Muscle of leg (tissue), 11 donors: ENCODE data around the gene SIK2. TPM values are rescaled to one million over a fixed set of nuclear protein-coding genes. Genes with fewer than 3 reads are reported as not detected.

Source experiments
- DNase-seq: peaks from one replicate; pipeline ENCODE4 v3.0.0; 2013
- H3K27ac ChIP-seq: one replicate; pipeline ENCODE4 v1.5.1; 2013; ENCODE audit warnings: mild to moderate bottlenecking, low read length, control low read depth
- H3K27me3 ChIP-seq: one replicate; pipeline ENCODE4 v1.6.1; 2013; ENCODE audit warnings: low read length; ENCODE audit not compliant: control insufficient read depth, insufficient read depth
- H3K36me3 ChIP-seq: one replicate; pipeline ENCODE4 v1.6.1; 2013; ENCODE audit warnings: low read length; ENCODE audit not compliant: control insufficient read depth, insufficient read depth
- H3K4me1 ChIP-seq: one replicate; pipeline ENCODE4 v1.6.1; 2013; ENCODE audit warnings: low read length; ENCODE audit not compliant: control insufficient read depth, insufficient read depth
- H3K4me3 ChIP-seq: one replicate; pipeline ENCODE4 v1.5.1; 2013; ENCODE audit warnings: low read length, control low read depth
- H3K9me3 ChIP-seq: replicated peaks from 2 replicates; pipeline ENCODE4 v1.6.1; 2013; ENCODE audit warnings: low read depth, low read length; ENCODE audit not compliant: control insufficient read depth
- WGBS: methylation state at CpG from one replicate; pipeline ENCODE4 v1.1.5; 2013; ENCODE audit warnings: missing lambda C conversion rate; ENCODE audit not compliant: insufficient coverage; 5-methylcytosine and 5-hydroxymethylcytosine counted together
- polyA plus RNA-seq, 8 donors: library from polyadenylated mRNA; unstranded; fragments of 120-200 nt; gene quantifications; one replicate each; pipeline versions ENCODE4 v1.2.1 to v1.2.3, GENCODE V29; 2013; ENCODE audit warnings: inconsistent platforms in 1 of 8, low replicate concordance in 1 of 8; ENCODE audit not compliant: insufficient read length in 8 of 8, insufficient read depth in 1 of 8
- total RNA-seq: library from RNA; stranded (reverse); fragments of 120-200 nt; gene quantifications from one replicate; pipeline ENCODE4 v1.2.4, GENCODE V29; 2013

The SIK2 gene
- total and polyA plus RNA-seq, 9 donors: 14.9 to 27.4 (median 23.2) TPM

DNA sequence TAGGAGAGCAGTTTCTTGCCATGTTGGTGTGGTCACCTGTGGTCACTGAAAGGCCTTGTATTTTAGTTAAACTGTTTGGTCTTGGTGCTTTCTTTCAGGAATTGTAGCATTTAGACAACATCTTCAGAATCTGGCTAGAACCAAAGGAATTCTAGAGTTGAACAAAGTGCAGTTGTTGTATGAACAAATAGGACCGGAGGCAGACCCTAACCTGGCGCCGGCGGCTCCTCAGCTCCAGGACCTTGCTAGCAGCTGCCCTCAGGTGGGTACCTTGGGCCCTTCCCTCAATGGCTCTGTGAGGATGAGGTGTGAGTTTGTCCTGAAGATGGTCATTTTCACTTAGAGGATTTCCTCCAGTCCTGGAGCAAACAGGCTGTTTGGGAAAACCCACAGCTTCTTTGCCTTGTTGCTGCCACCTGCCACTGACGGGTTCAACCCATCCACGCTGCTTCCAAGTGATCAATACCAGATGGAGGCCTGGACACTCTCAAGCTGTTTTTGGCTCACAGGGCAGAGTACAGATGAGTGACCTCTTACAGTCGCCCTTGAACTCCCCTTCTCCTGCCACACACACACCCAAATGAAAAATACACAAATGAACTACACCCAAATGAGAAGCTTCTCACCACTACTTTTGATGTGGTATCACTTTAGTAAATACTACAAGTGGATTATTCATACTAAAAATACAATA lies 118.7 kb downstream of the SIK2 start:
- Histone ChIP-seq H3K27me3 (no peaks in the 10 kb centered on the region), H3K27ac (no peak overlapping the region), H3K36me3 (peaks cover 69% of the 10 kb centered on the region), H3K9me3 (no peaks in the 10 kb centered on the region), H3K4me1 (no peaks in the 10 kb centered on the region), H3K4me3 (no peak overlapping the region)
- WGBS: 79% methylated on average over 2 of the region's 7 CpGs
- DNase-seq: no peak

DNA sequence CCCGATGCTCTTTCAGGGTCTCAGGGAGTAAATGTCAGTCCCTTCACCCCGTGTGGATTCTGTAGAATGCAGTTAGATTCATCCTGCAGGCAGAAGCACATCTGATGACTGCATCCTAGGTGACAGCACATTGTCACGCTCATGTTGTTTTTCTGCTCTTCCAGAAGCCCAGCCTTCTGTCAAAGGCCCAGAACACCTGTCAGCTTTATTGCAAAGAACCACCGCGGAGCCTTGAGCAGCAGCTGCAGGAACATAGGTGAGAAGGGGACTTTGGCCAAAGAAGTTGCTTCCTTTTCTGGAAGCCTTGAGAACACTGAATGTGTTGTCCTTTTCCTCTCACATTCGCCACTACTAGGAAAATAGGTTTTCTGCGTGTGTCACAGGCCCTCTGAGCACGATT lies 120.3 kb downstream of the SIK2 start:
- Histone ChIP-seq H3K27ac (no peak overlapping the region), H3K9me3 (no peaks in the 10 kb centered on the region), H3K4me3 (no peak overlapping the region), H3K36me3 (peaks cover 85% of the 10 kb centered on the region), H3K4me1 (no peaks in the 10 kb centered on the region), H3K27me3 (no peaks in the 10 kb centered on the region)
- no peak for DNase-seq
- 92% methylated on average over 8 of the region's 8 CpGs for WGBS

DNA sequence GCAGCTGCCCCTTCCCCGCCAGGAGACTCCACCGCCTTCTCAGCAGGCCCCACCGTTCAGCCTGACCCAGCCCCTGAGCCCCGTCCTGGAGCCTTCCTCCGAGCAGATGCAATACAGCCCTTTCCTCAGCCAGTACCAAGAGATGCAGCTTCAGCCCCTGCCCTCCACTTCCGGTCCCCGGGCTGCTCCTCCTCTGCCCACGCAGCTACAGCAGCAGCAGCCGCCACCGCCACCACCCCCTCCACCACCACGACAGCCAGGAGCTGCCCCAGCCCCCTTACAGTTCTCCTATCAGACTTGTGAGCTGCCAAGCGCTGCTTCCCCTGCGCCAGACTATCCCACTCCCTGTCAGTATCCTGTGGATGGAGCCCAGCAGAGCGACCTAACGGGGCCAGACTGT lies 121.3 kb downstream of the SIK2 start:
- Histone ChIP-seq H3K4me1 (no peaks in the 10 kb centered on the region), H3K36me3 (peaks cover 80% of the 10 kb centered on the region), H3K9me3 (no peaks in the 10 kb centered on the region), H3K4me3 (no peak overlapping the region), H3K27me3 (no peaks in the 10 kb centered on the region), H3K27ac (no peak overlapping the region)
- 65% methylated on average over 12 of the region's 15 CpGs for WGBS
- DNase-seq: no peak

DNA sequence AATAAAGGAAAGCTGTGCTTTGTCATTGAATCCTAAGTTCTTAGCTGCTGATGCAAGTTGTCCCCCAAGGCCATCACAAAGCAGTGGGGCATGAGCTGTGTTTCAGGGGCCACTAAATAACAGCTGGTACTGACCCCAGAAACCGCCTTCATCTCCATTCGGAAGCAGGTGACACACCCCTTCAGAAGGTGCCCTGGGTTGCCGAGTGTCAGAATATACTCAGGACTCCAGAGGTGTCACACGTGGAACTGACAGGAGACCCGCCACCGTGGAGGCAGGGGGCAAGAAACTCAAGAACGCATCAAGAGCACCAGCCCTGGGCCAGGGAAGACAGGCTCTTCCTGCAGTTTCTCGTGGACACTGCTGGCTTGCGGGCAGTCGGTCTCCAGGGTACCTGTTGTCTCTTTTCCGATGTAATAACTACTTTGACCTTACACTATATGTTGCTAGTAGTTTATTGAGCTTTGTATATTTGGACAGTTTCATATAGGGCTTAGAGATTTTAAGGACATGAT lies 122.4 kb downstream of the SIK2 start:
- 90% methylated on average over 7 of the region's 11 CpGs for WGBS

DNA sequence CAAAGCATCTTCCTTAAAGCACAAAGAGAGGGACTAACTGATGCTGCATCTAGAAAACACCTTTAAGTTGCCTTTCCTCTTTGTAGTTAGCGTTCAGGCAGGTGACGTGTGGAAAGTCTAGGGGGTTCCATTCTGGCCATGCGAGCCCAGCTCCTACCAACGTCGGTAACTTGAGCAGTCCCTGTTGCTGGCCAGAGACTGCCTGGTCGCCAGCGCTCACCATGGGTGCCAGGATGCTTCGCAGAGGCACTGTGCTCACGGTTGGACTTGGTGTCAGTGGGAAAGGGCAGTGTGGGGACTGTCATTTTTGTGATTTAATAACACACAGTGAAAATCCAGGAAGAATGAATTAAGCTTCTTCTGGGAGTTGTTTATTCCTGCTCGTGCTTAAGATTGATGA lies 123.4 kb downstream of the SIK2 start:
- H3K9me3 ChIP-seq: no peaks in the 10 kb centered on the region
- no peak for DNase-seq
- H3K27me3 ChIP-seq: no peaks in the 10 kb centered on the region
- WGBS: 79% methylated on average over 6 of the region's 10 CpGs
- H3K27ac ChIP-seq: no peak overlapping the region
- H3K4me3 ChIP-seq: no peak overlapping the region
- peaks cover 66% of the 10 kb centered on the region for H3K36me3 ChIP-seq
- peaks cover 17% of the 10 kb centered on the region for H3K4me1 ChIP-seq

More for the DNA sequence above, 122.4 kb downstream of the SIK2 start:
- Histone ChIP-seq H3K27ac (no peak overlapping the region), H3K9me3 (no peaks in the 10 kb centered on the region), H3K4me3 (no peak overlapping the region), H3K4me1 (peaks cover 10% of the 10 kb centered on the region), H3K36me3 (peaks cover 76% of the 10 kb centered on the region), H3K27me3 (no peaks in the 10 kb centered on the region)
- DNase-seq: no peak

DNA sequence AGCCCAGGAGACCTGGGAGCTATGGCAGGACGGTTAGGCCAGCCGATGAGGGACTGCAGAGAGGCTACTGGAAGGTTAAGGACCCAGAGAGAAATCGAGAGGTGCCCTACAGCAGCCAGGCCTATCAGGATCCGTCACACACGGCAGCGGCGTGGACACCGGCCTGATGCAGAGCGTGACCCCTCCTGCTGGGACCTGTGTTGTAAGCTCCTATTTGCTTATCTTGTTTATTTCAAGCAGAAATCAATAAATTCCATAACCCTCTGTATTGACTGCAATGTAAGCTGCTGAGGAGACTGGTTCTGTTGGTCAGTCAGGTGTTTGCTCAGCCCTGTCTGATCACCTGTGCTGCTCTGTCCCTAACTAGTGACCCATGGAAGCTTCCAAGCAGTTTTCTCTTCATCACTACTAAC lies 124.1 kb downstream of the SIK2 start:
- Histone ChIP-seq H3K27me3 (no peaks in the 10 kb centered on the region), H3K4me1 (peaks cover 24% of the 10 kb centered on the region), H3K27ac (no peak overlapping the region), H3K36me3 (peaks cover 59% of the 10 kb centered on the region), H3K4me3 (no peak overlapping the region), H3K9me3 (no peaks in the 10 kb centered on the region)
- 90% methylated on average over 6 of the region's 9 CpGs for WGBS
- DNase-seq: no peak

DNA sequence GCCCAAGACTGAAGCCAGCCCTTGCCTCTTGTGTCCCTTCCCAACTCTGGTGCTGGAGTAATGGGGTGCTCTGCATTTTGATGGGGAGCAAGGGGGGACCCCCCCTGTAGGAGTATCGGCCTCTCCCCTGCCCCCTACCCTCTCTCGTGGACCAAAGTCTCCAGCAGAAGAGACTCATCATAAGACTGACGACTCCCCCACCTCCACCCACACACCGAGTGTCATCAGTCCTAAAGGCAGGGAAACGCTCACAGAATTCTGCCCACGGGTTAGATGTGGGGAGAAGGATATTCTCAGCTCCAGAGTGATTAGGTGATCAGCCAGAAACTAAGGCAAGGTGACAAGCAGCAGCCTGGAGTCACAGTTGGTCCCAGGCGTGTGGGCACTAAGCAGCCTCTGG lies 125.2 kb downstream of the SIK2 start:
- peaks cover 48% of the 10 kb centered on the region for H3K36me3 ChIP-seq
- peaks cover 34% of the 10 kb centered on the region for H3K4me1 ChIP-seq
- 67% methylated on average over 2 of the region's 7 CpGs for WGBS

DNA sequence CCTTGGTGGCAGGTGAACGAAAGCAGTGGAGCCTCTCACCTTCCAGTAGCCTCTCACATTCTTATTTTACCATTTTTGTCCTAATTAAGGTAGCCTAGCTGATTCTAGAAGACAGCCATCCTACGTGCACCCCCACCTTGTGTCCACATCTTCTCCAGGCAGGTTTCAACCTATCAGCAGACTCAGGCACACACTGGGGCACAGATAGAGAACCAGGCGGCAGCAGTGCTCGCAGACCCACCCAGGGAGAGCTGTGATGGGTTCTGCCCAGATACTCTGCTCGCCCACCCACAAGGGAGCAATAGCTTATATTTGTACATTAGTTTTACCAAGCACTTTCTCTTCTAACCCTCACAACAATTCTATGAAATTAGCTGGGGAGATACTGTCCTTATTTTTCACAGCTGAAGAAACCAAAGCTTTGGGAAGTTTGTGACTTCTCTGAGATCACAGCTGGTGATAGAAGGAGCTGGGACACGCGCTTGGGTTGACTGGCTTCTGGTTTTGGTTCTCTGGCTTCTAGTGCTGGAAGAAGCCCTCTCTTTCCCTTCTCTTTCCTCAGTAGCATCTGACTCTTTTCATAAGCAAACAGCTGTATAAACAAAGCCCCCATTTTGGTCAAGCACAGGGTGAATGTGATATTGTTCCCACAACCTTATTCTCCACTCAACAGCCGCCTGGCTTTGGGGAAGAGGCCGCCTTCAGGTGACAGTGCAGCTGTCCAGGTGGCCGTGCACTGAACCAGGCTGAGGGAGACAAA lies 127.0 kb downstream of the SIK2 start:
- no peak for DNase-seq
- Histone ChIP-seq H3K4me1 (peaks cover 52% of the 10 kb centered on the region), H3K4me3 (no peak overlapping the region)

More for the DNA sequence above, 125.2 kb downstream of the SIK2 start:
- no peak for DNase-seq
- no peaks in the 10 kb centered on the region for H3K9me3 ChIP-seq
- no peak overlapping the region for H3K27ac ChIP-seq
- H3K27me3 ChIP-seq: no peaks in the 10 kb centered on the region
- no peak overlapping the region for H3K4me3 ChIP-seq

DNA sequence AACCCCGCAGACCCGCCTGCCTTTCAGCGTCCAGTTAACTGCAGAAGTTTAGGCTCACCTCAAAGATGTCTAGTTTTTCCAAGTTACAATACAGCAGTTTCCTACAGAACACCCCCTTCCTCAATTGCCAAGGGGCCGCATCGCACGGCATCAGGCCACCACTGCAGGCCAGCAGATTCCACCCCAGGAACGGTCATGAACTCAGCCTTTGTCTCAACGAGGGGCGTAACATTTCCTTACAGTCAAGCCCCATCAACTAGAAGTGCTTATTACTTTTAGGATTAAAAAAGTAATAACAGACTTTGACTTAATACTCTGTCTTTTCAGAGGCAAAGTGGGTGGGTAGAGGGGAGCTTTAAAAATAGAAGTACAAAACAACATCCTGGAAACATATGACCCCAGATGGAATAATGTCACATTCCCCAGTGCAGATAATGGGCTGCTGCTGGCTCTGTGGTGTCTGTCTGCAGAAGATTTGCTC lies 127.6 kb downstream of the SIK2 start:
- 54% methylated on average over 3 of the region's 9 CpGs for WGBS
- Histone ChIP-seq H3K27ac (peak overlapping the region; percentile 100), H3K9me3 (no peaks in the 10 kb centered on the region), H3K4me3 (no peak overlapping the region), H3K36me3 (peaks cover 25% of the 10 kb centered on the region), H3K27me3 (no peaks in the 10 kb centered on the region), H3K4me1 (peaks cover 58% of the 10 kb centered on the region)
- DNase-seq: peak; percentile 73

More for the DNA sequence above, 127.0 kb downstream of the SIK2 start:
- peaks cover 31% of the 10 kb centered on the region for H3K36me3 ChIP-seq
- H3K9me3 ChIP-seq: no peaks in the 10 kb centered on the region
- WGBS: 57% methylated on average over 4 of the region's 10 CpGs
- H3K27ac ChIP-seq: peak overlapping the region; percentile 100
- H3K27me3 ChIP-seq: no peaks in the 10 kb centered on the region

DNA sequence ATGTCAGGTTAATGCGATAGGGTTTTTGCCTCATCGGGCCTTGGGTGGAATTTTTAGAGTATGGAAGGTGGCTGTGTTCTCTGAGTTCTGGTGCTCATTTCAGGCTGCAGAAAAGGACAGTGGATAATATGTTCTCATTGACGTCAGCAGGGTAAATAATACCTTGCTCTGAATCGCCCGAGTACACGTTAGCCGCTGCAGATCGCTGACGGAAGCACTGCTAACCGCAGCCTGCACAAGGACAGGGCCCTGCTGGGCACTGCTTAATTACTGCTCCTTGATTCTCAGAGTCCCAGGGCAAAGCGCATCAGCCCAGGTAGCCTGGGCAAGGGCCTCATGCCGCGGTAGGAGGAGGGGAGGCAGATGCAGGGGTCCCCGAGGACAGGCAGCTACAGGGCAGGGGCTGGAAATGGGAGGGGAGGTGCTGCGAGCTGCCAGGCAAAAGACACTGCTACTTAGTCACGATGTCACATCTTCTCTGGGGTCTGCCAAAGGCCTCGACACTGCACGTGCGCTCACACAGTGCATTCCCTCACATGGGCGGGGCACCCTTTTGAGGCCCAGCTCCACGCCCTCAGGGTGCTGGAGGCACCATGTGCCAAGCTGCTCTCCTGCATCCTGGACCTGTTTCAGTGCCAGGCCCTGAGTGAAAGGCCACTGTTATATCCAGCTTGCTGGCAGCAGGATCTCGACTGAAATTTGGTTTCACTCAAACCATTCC lies 128.8 kb downstream of the SIK2 start:
- WGBS: 55% methylated on average over 20 of the region's 22 CpGs
- peak overlapping the region; percentile 100 for H3K27ac ChIP-seq
- no peaks in the 10 kb centered on the region for H3K27me3 ChIP-seq
- H3K9me3 ChIP-seq: no peaks in the 10 kb centered on the region
- peaks cover 70% of the 10 kb centered on the region for H3K4me1 ChIP-seq
- DNase-seq: peak; percentile 70
- H3K4me3 ChIP-seq: no peak overlapping the region
- H3K36me3 ChIP-seq: peaks cover 18% of the 10 kb centered on the region
